Activated CD4-positive, alpha-beta T cell treated with anti-CD3 and anti-CD28 coated beads, Interleukin-2, amount 50 U/mL, for 48 hours (primary cell): Measurements from ENCODE around the gene PRRC1.

Experiments
- DNase-seq, 2 experiments: peaks; one replicate each; pipeline ENCODE4 v3.0.0-alpha.2; 2020

Gene PRRC1

DNA sequence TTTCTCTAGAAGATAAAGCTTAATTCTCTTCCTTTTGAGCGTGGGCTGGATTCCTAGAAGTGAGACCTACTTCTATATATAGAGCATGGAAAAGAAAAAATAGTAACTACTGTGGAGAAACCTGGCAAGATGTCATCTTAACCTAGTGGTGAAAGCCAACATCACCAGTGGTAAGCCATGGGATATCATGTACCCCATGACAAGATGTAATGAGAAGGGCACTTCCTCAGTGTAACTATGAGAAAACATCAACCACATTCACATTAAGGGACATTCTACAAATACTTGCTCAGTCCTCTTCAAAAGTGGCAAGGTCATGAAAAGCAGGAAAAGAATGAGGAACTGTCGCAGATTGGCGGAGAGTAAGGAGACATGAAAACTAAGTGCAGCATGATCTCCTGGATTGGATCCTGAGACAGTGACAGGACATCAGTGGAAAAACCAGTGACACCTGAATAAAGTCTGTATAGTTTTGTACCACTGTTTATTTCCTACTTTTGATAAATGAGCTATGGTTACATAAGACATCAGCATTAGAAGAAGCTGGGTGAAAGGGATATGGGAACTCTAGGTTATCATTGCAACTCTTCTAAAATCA, 65.4 kb downstream of the PRRC1 start:
- DNase-seq, result no peak

DNA sequence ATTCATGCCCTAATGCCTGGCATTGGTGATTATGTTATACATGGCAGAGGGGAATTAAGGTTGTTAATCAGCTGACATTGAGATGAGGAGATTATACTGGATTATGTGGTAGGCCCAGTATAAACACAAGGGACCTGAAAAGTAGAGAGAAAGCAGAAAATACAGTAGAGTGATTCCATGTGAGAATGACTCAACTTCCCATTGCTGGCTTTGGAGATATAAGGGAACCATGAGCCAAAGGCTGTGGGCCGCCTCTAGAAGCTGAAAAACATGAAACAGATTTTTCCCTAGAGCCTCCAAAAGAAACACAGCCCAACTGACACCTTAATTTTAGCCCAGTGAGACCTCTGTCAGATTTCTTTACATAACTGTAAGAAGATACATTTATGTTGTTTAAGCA, 66.4 kb downstream of the PRRC1 start:
- DNase-seq, result no peak

DNA sequence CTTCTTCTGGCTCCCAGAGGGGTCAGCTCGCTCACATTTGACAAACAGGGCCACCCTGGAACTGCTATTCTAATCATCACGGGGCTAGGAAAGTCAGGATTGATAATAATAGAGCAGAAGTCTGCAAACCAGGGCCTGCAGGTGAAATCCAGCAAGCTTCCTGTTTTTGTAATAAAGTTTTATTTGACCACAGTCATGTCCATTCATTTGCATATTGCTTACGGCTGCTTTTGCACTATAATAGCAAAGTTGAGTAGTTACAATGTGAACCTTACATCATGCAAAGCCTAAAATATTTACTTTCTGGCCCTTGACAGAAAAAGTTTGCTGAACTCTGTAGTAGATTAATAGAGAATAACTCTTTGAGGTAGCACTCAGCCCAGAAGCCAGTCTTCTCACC, 68.2 kb downstream of the PRRC1 start:
- no peak for DNase-seq

DNA sequence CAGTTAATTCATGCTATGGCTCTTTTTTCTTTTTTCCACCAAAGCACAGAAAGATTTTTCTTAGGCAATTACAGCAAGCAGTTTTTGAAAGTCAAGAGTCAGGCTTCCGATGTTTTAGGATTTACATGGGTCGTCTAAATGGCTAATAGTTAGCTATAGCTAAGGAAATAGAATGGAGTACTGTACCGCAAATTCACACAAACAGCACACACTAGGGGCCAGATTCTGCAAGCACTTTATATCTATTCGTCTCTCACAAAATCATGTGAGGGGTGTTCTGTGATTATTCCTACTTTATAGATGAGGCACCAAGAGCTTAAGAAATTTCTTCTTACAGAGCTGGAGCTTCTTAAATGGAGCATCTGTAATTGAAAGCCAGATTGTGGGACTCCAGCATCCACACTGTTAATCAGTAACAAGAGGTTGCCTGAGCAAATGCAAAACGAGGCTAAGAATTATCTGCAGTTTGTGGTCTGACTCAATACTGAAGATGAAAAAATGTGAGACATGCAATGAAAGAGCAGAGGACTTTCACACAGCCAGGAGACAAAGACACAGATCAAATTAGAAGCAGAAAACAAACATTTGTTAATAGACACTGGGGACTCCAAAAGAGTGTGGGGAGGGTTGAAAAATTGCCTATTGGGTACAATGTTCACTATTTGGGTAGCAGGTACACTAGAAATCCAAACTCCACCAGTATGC, 68.8 kb downstream of the PRRC1 start:
- no peak for DNase-seq

DNA sequence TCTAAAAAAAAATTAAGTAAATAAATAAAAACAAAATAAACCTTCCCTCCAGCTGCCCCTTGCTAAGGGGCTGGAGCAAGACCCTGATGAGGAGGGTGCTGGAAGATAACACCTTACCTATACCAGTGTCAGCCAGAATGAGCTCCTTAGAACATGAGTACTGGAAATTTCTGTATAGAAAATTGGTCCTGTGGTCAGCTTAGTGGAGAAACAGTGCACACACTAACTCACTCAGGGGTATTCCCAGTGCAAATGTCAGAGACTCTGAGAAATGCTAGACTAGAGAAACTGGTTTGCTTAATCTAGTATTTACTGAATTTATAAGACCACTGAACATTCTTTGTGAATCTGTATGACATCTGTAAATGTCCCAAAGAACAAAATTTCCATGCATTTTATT, 69.4 kb downstream of the PRRC1 start:
- no peak for DNase-seq

DNA sequence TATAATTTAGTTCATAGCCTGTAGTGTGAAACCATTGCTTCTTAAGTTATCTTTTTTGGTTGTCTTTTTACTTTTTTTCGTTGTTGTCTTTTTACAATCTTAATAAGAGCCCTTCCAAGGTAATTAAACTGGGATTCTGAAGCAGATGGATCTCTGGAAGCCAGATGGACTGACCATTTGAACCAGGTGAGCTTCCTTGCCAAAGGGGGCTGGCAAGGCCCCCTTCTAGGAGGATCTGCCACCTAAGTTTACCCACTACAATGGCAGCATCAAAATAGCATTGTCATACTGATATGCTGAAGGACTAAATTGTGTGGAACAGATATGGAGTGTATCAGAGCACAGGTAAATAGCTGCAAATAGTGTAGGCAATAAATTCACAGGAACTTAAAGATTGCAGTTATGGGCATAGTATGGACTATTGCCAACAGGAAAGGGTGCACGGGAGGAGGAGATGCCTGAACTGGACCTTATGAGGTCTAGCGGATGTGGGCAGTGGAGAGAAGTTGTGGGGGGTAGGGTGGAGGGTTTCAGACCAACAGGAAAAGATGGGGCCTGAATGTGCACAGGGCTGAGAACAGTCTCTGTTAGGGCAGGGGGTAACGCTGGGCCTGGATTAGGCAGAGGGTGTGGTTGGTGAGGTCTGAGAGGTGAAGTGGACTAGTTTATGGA, 69.9 kb downstream of the PRRC1 start:
- DNase-seq, result no peak

DNA sequence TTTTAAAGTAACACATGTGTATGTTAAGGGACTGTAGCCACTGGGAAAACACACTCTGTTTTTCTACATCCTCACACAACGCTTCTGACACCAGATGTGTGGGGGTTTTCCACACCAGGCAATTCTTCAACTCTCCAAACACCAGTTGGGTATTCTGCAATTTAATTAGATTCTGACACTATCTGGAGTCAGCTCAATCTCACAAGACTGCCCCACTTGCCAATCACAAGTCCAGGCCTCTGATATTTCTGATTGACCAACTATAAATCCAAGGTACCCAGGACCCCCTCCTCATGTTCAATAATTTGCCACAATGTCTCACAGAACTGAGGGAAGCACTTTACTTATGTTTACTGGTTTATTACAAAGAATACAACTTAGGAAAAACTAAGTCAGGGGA, 70.9 kb downstream of the PRRC1 start:
- DNase-seq, result no peak

DNA sequence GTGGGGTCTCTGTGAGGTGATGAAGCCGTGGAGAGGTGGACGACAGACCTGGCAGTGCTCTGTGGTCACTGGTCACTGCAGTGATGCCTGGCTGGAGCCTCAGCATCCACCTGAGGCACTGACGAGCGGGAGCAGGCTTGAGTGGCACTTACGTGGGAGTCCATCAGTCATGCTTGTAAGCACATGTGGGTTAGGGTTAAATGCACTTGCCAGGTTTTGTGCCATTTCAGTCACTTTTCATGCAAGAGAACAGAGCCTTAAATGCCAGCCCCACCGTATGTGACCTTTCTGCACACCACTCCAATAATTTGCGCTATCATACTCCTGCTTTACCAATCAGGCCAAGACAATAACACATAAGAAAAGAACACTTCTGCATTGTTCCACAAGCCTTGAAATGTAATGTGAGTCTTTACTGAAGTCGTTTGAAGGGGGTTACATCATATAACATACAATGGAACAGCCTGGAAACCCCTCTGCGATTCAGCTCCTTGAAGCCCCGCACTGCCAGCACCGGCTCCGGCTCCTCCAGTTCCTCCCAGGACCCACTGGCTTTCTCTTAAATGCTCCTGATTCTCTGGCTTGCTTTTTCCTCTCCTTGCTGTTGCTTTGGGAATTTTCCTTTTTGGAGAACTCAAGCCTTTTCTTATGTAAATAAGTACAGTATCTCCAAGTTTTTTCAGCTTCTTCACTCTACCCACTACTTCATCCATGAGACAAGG, 72.0 kb downstream of the PRRC1 start:
- DNase-seq, result no peak

DNA sequence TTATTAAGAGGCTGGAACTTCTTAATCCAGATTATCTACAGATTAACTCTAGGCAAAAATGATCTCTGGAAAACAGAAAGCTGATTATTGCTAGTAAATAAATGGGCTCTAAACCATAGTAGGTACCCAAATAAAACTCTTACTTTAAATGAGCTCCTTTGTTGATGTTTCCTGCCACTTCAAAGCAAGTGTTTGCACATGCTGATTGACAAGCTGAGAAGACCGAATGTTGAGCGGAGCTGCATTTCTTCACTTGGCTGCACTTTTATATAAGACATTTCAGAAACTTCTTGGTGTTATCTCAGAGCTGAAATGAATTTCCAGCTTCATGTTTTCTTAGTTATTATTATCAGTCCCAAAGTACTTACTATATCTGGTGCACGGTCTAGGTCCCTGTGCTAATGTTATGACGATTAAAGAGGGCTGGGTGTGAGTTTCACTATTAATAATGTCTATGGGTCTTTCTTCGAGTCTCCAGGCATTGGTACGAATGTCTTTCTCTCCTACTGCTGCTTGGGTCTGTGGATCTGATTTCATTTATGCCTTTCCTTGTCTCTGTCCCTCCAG, 72.8 kb downstream of the PRRC1 start:
- no peak for DNase-seq

DNA sequence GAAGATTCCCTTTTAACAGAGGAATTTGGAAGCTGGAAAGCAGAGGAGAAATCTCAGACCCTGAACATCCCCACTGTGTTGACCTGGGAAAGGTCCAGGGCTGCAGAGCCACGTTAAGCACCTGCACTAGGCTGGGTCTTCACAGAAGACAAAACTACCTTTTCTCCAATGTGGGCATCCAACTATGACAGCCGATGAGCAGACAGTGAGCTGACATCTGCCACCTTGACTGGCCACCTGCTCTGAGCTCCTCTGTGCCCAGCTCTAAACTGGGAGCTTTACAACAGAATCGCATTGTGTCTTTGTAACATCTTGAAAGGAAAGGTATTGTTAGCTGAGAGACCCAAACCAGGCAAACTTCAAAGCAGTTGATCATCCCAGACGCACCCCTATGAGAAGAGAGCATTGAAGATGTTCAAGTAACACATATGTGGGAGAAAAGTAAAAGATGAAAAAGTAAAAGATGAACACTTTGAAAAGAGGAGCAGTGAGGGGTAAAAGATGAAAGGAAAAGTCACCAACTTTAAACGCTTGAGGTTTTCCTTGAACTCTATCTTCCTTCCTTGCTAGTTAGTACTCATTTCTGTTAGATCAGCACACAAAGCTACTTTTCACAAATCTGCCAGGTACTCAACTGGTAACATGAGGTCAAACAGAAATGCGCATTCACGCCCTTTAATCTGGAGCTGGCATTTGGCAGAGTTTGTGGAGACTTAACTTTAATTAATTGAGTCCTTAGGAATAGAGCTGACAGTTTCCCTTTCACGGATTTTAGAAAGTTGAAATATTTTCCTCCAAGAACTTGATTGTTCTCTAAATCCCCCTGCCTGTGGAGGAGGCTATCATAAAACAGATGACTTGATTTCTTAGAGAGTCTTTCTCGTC, 78.3 kb downstream of the PRRC1 start:
- no peak for DNase-seq

DNA sequence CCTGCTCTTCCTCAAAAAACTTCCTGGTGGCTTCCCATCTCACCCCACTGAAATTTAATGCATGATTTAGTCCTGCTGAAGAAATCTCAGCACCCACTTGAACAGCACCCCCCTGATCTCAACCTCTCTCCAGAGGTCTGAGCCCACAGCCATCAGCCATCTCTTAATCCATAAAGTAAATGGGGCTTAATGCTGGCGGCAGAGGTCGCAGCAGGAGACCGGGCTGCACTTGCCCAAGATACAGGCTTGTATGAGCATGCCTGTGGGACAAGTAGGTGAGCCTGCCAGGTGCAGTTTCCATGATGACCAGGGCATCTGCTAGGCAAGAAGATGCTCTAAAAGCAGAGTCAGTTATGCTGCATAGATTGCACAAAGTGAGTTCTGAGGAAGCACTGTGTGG, 79.1 kb downstream of the PRRC1 start:
- DNase-seq, result no peak

DNA sequence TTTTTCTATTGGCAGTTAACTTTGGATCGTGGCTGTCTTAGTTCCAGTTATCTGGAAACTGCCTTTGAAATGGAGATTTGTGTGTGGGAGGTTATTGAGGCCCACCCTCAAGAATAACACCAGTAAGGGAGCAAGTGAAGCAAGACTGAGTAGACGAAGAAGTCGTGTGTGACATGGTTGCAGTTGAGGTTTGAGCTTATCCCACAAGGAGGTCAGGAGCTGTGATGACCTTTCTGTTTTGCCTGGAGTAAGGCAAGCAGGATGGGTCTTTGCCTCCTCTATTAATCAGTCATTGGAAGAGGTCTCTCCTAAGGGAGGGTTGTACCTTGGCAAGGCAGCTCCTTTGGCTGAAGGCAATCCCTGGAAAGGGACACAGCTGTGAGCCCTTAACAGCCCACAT, 81.9 kb downstream of the PRRC1 start:
- DNase-seq, result no peak

DNA sequence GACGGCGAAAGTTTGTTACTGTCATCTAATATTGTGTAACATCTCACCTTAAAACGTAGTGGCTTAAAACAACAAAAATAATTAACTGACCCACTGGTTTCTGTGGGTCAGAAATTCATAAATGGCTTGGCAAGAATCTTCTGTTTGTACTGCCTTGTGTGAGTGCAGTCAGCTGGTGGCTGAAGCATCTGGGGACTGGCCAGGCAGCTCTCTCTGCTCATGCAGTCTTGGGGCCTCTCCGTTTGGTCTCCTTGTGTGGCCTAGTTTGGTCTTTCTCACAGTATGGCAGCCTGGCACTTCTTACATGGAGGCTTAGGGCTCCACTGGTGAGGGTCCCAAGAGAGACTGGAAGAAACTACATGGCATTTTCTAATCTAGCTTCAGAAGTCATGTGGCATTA, 82.4 kb downstream of the PRRC1 start:
- no peak for DNase-seq

DNA sequence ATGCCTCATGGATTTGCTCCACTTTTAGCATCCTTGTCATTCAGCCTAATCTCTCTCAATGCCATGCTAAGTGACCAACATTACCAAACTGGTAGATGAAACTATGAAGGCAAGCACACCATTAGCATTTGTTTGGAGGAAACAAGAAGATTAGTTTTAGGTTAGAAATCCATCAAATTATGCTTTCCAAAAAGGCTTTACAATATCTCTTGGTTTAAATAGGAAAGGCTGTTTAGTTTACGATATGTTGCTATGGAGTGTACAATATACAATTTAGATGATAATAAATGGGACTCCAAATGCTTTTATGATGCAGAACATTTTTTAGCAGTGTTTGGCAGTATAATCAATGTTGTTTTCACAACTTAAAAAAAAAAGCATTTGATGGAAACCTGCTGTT, 83.7 kb downstream of the PRRC1 start:
- DNase-seq, result no peak

DNA sequence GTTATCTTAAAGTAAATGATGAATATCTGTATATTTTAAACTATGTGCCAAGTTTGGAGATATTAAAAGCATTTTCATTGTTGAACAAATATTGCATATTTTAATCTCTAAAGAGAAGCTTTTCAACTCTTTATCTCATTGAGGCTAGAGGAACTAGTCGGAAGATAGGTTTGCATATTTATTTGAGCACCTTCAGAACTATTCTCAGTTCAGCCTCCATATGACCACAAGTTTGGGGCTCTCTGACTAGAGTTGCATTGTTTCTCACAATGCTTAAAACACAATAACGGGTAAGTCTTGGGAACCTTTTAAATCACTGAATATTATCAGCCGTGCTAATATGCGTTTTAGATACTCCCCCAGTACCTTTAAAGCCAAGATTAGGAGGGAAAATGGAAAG, 84.2 kb downstream of the PRRC1 start:
- no peak for DNase-seq

DNA sequence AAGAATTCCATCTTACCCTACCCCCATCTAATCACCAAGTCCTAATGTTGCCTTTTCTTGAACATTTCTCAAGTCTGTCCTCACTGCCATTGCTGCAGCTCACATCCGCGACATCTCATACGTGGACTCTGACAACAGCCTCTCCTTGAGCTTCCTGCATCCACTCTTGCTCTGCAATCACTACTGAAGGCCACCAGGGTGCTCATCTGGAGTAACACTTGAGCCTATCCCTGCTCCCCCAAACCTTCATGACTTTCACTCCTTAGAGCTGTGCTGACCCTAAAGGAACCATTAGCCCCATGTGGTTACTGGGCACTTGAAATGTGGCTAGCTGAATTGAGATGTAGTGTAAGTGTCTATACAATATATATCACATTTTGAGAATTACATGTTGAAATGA, 85.0 kb downstream of the PRRC1 start:
- DNase-seq, result no peak

DNA sequence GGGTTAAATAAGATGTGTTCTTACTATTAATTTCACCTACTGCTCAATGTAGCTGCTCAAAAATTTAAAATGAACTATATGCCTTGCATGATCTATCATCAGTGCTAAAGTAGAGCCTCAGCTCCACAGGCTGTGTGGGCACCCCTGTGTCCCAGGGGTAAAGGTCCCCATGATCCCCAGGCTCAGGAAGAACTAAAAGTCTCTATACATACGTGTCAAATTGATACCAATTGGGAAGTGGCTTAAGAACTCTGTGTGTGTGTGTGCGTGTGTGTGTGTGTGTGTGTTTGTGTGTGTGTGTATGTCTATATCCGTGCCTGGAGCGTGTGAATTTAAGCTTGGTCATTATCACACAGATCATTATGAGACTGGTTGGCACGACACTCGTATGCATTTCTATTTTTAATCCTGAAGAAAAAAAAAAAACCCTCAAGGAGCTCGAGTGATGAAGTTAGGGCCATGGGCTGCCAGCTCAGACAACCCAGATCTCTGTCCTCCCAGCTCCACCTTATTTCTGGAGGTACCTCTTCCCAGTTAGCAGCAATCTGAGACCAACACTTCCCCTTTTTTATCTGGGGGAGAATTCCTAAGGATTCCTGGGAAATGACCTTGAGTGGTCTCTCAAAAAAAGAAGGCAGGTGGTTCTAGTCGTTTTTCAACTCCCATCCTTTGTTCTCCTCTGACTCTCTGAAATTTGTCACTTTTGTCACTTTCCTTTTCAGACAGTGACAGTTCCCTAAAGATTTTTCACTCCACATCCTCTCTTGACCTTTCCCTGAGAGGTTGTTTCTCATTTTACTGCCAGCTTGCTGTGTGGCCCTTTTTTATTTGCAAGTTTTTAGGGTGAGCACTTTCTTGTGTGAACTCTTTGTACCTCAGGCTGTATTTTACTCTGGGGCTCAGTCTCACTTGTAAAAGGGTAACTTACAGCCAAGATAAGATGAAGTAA, 85.7 kb downstream of the PRRC1 start:
- DNase-seq, result no peak
